HG02798 (cell line): ENCODE results near the gene BDKRB2.

ENCODE experiments used
- ATAC-seq: cut with Tn5 transposase; IDR thresholded peaks from one replicate; pipeline ENCODE4 v1.9.1; 2021; ENCODE audit warnings: mild to moderate bottlenecking; ENCODE audit not compliant: unreplicated experiment, poor library complexity

BDKRB2 gene

DNA sequence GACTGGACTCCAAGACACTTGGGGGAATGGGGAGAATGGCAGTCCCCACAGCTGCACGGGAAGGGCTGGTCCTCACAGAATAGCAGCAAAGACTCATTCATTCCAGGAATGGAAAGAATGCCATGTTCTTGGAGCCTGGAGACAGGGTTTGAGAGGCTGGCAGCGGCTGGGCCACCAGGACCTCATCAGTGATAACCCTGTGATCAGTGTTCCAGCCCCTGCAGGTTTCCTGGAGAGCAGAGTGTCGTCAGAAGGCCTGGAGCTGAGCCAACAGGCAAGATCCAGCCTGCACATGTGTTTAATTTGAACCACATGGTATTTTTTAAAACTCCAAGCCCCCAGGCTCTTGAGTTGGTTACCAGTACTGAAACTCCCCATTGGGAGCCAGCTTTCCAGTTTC, 62.7 kb downstream of the BDKRB2 start:
- ATAC-seq = no peak

DNA sequence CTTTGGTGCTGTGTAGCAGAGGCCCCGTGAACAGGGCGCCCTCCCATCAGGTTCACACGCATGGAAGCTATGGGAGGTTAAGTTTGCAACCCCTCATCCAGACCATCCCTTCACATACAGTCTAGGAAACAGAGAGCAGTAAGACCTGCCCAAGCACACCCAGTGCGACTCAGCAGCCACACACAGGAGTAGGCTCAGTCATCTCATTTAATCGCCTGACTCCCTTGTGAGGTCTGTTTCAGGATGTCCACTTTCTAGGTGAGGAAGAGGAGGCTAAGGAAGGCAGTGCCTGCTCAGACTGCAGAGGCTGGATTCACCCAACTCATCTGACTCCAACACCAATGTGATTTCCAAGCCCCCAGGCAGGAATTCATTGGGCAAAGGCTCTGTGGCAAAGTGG, 63.3 kb downstream of the BDKRB2 start:
- no peak for ATAC-seq

DNA sequence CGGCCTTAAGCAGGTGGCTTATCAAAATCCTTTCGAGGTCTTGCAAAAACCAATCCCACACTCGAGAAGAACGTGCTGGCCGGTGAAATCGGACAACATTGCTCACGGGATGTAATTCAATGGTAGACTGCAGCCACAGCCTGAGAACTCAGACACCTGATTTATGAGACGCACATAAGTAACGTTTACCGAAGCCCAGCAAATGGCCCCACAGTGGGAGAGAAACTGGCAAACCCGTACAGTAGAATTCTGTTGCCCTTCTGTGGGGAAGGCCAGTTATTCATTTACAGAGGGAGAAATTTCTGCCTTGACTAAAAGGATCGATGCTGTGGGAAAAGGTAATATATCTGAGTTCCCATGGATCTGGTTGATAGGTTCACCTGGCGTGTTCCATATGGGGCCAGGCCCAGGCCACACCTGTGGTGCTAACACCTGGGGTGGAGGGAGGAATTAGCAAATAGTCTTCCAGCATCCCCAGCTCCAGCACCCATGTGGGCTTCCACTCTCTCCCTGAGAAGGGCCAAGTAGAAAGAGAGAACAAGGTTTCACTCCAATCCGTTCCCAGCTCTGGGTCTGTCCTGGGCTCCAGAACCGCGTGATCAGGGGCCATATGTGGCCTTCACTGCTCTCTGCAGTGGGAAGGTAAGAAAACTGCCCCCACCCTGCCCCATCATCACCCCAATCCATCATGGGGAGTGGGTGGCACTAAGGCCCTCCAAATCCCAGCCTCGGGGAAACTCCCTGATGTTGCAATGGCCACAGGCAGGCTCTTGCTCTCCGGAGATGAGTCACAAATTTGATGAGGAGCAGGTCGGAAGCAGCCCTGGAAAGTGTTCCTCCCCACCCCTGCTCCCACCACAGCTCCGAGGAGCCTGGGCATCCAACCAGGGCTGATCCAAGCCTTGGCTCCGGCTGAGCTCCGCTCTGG, 64.1 kb downstream of the BDKRB2 start:
- no peak for ATAC-seq

DNA sequence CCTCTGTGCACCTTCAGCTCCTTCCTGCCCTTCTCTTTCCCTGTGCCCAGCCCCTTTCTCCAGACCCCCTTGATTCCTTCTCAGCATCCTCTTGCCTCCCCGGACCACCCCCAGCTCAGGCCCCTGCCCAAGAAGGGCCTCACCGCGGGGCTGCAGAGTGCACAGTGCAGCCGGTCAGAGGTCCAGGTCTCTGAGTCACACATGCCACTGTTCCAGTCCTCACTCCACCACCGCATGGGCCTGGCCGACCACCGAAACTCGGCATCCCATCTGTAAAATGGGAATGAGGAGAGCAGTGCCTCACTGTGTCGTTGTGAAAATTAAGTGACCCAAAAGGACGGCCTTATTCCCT, 64.7 kb downstream of the BDKRB2 start:
- ATAC-seq = no peak

DNA sequence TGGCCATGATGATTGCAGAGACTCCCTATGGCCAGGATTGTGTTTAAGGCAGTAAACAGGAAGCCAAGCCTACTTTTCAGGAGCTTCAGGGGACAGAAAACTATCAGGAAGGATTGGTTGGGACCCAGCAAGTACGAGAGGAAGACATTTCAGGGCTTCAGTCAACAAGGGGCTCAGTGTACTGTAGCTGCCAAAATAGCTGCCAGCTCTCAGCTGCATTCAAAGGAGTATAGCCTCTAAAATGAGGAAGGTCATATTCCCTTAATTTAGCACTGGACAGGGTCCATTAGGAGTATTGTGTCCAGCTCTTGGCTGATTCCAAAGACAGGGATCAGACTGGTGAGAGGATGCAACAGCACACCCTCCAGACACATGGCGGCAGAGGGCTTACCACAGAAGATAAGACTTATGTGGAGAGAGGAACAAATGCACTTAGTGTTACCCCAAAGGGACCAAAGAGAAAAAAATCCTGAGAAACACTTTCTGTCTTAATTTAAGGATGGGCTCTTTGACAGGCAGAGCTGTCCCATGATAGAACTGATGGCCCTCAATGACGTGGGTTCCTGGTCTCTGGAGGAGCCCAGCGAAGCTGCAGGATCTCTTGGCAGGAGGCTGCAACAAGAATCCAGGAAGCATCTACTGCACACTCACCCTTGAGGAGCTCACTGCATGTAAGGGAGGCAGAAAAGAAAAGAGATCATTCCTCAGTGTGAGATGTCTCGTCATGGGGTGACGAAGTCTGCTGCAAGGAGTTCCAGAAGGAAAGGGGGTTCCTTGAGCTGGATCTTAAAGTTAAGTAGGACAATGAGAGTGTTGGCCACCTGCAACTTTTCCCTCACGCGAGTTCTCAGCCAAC, 66.2 kb downstream of the BDKRB2 start:
- ATAC-seq = no peak

DNA sequence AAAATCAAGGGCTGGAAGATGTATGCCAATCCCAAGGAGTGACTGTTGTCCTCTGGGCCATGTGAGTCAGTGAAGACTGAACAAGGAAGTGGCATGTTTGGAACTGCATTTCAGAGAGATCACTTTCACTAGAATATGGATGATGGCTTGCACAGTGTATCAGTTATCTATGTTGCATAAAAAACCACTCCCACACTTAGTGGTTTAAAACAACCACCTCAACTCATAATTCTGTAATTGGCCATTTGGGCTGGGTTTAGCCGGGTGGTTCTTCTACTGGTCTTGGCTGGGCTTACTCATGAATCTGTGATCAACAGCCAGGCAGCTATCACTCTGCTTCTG, 66.8 kb downstream of the BDKRB2 start:
- no peak for ATAC-seq

DNA sequence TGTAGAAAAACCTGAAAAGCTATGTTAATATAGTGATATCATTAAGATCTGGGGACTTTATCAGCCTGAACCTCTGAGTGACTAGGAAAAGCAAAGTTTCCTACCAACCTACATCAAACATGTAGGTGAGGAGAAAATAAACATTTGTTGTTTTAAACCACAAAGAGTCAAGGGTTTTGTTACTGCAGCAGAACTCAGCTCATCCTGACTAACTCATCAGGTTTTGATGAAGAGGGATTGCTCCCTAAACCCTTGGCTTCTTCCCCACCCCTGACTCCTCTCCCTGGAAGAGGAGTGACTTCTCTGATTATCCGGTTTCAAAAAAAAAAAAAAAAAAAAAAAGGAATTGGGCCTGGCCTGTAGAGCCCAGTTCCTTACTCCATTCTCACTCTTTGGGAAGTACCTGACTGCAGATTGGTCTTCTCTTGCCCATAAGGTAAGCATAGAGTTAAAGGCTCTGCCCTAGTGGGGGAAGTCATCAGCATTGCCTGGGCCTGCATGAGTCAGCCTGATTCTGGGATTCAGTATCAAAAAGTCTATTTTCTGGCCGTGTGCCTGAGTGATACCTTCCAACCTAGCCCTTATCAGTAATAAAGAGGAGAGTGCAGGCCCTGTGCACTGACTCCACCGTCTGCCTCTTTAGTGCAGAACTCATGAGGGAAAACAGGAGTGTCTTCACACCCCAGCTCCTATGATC, 68.3 kb downstream of the BDKRB2 start:
- ATAC-seq = no peak

DNA sequence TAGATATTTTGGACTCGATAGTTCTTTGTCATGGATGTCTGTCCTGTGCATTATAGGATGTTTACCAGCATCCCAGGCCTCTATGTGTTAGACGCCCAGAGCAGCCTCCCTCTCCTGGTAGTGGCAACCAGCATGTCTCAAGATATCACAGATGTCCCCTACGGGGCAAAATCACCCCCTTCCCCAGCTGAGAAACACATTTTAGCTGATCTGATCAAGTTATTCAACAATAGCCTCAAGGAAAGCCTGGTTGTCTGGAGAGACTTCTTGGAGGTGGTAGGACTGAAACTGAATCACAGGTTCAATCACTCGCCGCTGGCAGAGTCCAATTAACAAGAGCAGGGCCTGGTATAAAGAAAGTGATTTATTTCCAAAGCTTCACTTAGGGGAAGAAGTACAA, 69.0 kb downstream of the BDKRB2 start:
- ATAC-seq = no peak

DNA sequence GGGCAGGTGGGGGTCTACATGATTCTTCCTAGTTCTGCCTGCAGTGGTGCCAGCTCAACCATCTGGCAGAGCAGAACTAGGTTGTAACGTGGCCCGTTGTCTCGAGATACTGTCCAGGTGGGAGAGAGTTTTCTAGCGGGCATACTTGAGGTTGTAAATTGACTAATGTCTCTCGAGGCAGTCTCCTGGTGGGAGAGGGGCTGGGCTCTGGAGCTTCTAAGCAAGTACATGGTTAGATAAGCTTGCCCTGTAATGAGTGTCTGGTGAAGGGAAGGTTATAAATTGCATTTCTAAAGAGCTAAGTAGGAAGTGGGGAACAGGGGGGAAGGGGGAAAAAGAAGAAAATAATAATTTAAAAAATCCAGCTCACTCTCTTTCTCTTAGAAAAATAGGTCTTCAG, 69.5 kb downstream of the BDKRB2 start:
- ATAC-seq = no peak

DNA sequence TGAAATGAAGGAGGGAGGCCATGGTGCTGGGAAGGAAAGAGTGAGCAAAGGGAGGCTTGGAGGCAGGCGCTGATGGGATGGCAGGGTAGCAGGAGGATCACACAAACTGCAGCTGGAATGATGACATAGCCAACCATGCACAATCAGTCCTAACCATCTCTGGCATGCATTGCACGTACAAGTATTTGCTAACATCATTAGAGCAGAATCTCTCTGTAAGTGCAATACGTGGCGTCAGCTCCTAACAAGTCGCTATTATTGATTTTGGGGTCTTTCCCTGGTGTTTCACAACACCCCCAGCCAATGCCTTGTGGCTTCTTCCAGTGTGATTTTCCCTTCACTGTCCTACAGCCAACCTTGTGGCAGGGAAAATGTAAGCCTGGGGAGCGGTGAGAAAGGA, 69.9 kb downstream of the BDKRB2 start:
- no peak for ATAC-seq

DNA sequence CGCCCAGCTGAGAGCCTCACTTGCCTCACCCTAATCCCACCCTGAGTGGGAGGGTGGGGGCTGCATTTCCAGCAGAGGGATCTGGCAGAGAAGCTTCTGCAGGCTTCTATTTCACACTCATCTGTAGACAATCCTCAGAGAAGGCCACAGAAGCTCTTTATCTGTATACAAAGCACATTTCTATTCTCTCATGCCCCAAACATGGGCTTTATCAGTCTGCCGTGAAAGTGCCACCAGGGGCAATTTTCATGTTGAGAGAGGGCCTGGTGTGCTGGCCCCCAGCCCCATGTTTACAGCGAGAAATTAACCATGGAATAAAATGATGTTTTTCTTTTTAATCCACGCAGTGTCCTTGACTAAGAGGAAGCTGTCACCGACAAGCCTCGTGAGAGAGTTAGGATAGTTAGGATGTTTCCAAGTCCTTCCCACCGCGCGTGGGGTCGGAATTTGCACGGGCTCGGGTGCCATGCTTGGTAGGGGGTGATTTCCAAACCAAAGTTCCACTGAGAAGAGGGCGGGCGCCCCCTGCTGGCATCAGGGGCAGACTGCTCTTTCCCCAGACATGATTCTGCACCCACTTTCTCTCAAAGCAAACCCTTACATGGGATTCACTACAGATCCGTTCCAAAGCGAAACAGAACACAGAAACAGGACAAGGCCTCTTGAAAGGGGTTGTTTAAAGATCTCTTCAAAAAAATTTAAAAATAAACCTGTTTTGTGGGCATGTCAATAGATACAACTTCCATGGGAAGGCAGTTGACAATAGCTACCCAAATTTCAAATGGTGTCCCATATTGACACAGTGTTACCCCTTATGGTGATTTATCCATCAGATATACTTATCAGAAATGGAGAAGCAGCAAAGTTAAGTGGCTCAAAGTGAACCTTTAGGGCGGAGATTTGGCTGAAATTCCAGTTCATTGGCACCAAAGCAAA, 70.8 kb downstream of the BDKRB2 start:
- no peak for ATAC-seq

DNA sequence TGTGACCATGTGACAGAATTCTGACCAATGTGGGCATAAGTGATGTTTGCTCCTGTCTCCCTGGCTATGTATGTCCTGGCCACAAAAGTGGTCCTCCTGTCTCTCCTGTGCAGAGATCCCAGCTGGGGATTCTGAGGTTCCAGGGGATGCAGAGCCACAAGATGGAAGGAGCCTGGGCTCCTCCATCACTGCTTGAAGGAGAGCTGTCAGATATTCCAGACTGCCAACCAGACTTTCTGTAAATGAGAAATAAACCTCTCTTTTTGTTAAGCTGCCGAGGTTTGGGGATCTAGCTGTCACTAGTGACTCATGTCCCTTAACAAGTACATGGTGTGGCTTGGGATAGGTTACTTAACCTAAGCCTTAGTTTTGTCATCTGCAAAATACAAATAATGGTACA, 73.3 kb downstream of the BDKRB2 start:
- no peak for ATAC-seq

DNA sequence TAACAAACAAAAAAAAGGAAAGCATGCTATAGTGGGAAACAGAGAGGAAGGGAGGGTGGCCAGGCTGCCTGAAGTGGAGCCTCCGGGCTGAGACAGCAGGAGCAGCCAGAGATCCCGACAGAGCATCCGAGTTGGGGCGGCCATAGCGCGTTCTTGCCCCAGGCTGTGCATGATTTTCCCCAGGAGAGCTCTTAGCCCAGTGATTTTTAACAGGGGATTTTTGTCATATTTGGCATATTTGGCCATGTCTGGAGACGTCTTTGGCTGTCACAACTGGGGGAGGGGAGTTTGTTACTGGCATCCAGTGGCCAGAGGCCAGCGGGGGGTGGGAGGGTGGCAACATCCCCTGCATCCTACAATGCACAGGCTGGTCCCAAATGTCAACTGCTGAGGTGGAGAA, 74.9 kb downstream of the BDKRB2 start:
- ATAC-seq = no peak

DNA sequence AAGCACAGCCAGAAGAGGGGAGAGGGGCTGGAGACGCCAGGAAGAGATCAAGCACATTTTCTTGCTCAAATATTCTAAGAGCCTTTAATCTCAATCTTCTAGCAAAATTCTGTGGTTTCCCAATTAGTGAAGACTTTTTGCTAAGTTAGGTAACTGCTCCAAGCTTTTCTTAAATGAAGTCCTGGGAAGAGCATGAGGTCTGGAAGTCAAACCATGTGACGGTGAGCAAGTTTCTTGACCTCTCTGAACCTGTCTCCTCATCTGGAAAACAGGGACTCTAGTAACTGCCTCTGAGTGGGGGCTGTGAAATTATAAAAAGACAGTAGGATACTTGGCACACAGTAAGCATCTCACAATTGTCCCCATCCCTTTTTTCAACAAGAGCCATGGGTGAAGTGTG, 75.5 kb downstream of the BDKRB2 start:
- ATAC-seq = no peak

DNA sequence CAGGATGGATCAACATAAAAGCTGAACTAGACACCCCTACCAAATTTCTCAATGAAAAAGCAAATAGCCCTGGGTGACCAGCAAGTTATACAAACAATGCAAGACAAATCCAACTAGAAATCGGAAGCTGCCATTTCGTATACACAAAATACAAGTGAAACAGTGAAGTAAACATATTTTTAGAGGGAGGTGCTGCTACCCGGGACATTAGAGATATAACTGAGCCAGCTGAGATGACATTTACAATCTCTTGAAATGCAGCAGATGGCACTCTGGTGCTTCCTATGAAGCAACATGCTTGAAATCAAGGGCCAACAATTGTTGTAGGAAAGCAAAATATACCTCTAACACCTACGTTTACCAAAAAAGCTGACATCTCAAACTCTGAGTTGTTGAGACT, 76.8 kb downstream of the BDKRB2 start:
- ATAC-seq = no peak

DNA sequence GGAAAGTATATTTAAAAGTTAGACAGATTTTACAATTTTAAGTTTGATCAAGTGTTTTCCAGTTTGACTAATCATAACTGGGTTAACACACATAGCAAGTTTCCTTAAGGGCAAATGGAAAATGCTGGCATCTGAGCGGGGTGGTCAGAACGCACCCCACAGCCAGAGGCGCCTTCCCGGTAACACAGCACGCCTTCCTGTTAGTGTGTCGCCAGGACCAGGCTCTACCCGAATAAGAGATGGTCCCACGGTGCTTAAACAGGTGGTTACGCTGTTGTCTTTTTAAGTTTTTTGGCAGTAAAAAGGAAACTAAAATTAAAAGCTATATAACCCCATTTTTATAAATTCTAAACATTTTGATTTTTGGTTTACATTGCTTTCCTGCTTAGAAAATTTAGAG, 79.4 kb downstream of the BDKRB2 start:
- ATAC-seq = no peak

DNA sequence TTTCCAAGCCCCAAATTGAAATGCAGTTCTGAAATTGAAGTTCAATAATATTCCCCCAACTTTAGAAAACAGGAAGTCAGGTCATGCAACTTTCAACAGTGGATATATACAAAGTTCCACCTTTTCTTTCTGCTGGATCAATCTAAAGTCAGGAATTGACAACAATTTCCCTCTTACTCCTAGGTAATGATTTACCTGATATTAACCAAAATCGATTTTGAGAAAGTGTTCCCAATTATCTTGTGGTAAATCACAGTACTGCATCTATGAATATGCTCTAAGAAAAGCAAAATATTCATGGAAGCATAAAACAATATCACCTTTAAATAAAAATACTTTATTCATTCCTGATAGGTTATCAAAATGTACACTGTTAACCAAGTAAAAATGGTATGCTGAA, 79.8 kb downstream of the BDKRB2 start:
- ATAC-seq = no peak

DNA sequence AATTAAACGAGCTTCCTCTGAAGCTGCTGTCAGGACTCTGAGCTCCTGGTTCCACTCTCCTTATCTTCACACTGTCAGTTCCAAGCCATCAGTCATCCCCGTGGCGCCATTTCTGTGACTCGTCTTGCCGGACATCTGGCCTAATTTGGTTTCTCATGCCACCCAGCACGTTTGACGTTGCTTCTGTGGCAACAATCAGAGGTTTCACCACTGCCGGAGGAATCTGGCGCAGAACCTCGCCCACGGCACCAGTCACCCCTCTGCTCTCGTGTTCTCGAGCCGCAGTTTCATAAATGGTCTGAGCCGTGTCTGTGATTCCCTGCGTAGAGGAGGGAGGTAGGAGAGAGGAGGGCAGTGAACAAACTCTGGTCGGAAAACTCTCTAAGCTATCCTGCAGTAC, 81.0 kb downstream of the BDKRB2 start:
- ATAC-seq = no peak

DNA sequence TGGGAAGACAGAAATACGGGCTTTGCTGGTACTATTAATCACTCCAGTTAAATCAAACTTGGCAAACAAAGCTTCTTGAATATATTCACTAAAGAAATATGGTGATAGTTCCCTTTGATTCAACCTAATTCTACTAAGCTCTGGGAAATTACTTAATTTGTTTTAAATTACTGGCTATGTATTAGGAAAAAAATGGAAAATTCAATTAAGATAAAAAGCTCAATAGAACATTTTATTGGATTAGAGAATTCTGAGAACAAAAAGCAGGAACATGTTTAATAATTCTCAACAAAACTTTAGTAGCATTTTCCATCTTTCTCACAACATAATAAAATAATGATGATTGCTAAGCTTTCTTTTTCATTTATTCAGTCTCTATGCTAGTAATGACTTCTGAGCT, 81.6 kb downstream of the BDKRB2 start:
- ATAC-seq = no peak

DNA sequence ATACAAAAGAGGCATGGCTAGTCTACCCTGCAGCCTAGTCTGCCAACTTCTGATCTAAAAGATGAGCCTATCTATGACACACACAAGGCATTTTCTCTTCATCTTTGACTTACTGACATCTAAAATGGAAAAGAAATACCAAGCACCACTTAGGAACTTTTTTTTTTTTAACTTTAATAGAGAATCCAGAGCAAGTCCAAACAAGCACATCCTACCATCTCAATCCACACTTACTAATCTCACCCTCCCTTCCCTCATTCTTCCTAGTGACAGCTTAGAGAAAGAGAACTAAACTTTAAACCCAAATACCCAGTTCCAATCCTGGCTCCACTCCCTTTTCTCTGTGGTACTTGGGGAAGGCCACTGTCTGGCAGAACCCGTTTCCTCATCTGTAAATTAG, 83.2 kb downstream of the BDKRB2 start:
- ATAC-seq = no peak
